ENCODE results near the gene SLC8A2. TPM values are rescaled to one million over a fixed set of nuclear protein-coding genes. Genes with fewer than 3 reads are reported as not detected.
A peak's percentile ranks its signal among the peaks of the same experiment; 100 is the strongest.
"Not testable (repeated sequence)": the region's sequence is repeated elsewhere in the genome, so short reads cannot be mapped to it uniquely, and the experiment has no call there.

Gene SLC8A2
- total and polyA plus RNA-seq, 3 experiments from 2014 or later = not detected

GRCh38 chr19:47390533-47391488 is 80.9 kb downstream of the SLC8A2 start:
- H3K9me3 Mint-ChIP-seq = no peaks in the 10 kb centered on the region
- peak overlapping the region in 1 of 8 donors; percentile 79 for H3K27ac Mint-ChIP-seq
- CTCF ChIA-PET = interaction anchor here (0.6 to 8.2 kb wide), 23 partner anchors 9 to 350 kb away, joined by 3 to 89 read pairs (median 4); partner anchors contain the start of gene DHX34
- DNase-seq = no peak
- Histone ChIP-seq H3K4me1 (ENCODE audit: insufficient read depth, low read length) (no peaks in the 10 kb centered on the region), H3K27me3 (ENCODE audit: insufficient read depth, low read length, poor library complexity, severe bottlenecking) (no peaks in the 10 kb centered on the region), H3K36me3 (ENCODE audit: insufficient read depth, low read length) (no peaks in the 10 kb centered on the region), H3K4me3 (ENCODE audit: low read length) (no peak overlapping the region), H3K9me3 (ENCODE audit: low read length) (no peaks in the 10 kb centered on the region), H3K27ac (ENCODE audit: low read depth, low read length) (no peak overlapping the region)
- H3K4me1 Mint-ChIP-seq = peaks cover 4 to 6% (median 5%) of the 10 kb centered on the region in 3 donors
- H3K27me3 Mint-ChIP-seq = peaks cover 1 to 15% of the 10 kb centered on the region in 2 donors
- H3K4me3 Mint-ChIP-seq = no peak overlapping the region
- no peaks in the 10 kb centered on the region for H3K36me3 Mint-ChIP-seq
- POLR2A ChIA-PET = interaction anchor here (0.6 to 1.6 kb wide), 3 partner anchors 42 to 233 kb away, joined by 3 to 4 read pairs (median 3); partner anchors contain the start of gene DHX34

GRCh38 chr19:47389150-47389556 is 82.5 kb downstream of the SLC8A2 start:
- no peak overlapping the region for H3K4me3 Mint-ChIP-seq
- Histone ChIP-seq H3K9me3 (ENCODE audit: low read length) (no peaks in the 10 kb centered on the region), H3K27me3 (ENCODE audit: insufficient read depth, low read length, poor library complexity, severe bottlenecking) (no peaks in the 10 kb centered on the region), H3K36me3 (ENCODE audit: insufficient read depth, low read length) (no peaks in the 10 kb centered on the region), H3K4me3 (ENCODE audit: low read length) (no peak overlapping the region), H3K4me1 (ENCODE audit: insufficient read depth, low read length) (no peaks in the 10 kb centered on the region), H3K27ac (ENCODE audit: low read depth, low read length) (no peak overlapping the region)
- H3K9me3 Mint-ChIP-seq = no peaks in the 10 kb centered on the region
- H3K27me3 Mint-ChIP-seq = peaks cover 1 to 11% of the 10 kb centered on the region in 2 donors
- CTCF ChIA-PET = interaction anchor here (1.1 to 8.2 kb wide), 3 partner anchors 40 to 93 kb away, joined by 3 to 89 read pairs (median 3); partner anchors contain the start of gene DHX34
- H3K36me3 Mint-ChIP-seq = no peaks in the 10 kb centered on the region
- DNase-seq = no peak
- H3K27ac Mint-ChIP-seq = no peak overlapping the region
- peaks cover 4 to 6% (median 5%) of the 10 kb centered on the region in 3 donors for H3K4me1 Mint-ChIP-seq
- POLR2A ChIA-PET = no interaction called here

- H3K4me1 Mint-ChIP-seq; H3K36me3 Mint-ChIP-seq; H3K27ac Mint-ChIP-seq; H3K9me3 ChIP-seq (ENCODE audit: low read length); H3K4me1 ChIP-seq (ENCODE audit: insufficient read depth, low read length); DNase-seq; H3K36me3 ChIP-seq (ENCODE audit: insufficient read depth, low read length); H3K4me3 ChIP-seq (ENCODE audit: low read length); H3K27ac ChIP-seq (ENCODE audit: low read depth, low read length); H3K4me3 Mint-ChIP-seq; POLR2A ChIA-PET; H3K9me3 Mint-ChIP-seq; H3K27me3 ChIP-seq (ENCODE audit: insufficient read depth, low read length, poor library complexity, severe bottlenecking): not testable (repeated sequence)
- CTCF ChIA-PET = interaction anchor here (1.1 to 8.2 kb wide), 3 partner anchors 39 to 93 kb away, joined by 3 to 89 read pairs (median 3); partner anchors contain the start of gene DHX34
- peaks cover 1 to 11% of the 10 kb centered on the region in 2 donors for H3K27me3 Mint-ChIP-seq
These were observed 83.0 kb downstream of the SLC8A2 start for GRCh38 chr19:47388721-47389120.

- Mint-ChIP-seq H3K4me1 (peaks cover 10 to 13% (median 13%) of the 10 kb centered on the region in 3 donors), H3K27ac (peak overlapping the region in 1 of 8 donors; percentile 22)
- H3K27me3 ChIP-seq (ENCODE audit: insufficient read depth, low read length, poor library complexity, severe bottlenecking); POLR2A ChIA-PET; H3K36me3 Mint-ChIP-seq; H3K4me3 Mint-ChIP-seq; DNase-seq; H3K27me3 Mint-ChIP-seq; H3K36me3 ChIP-seq (ENCODE audit: insufficient read depth, low read length); H3K27ac ChIP-seq (ENCODE audit: low read depth, low read length); H3K9me3 ChIP-seq (ENCODE audit: low read length); H3K4me1 ChIP-seq (ENCODE audit: insufficient read depth, low read length); H3K9me3 Mint-ChIP-seq; H3K4me3 ChIP-seq (ENCODE audit: low read length): not testable (repeated sequence)
- CTCF ChIA-PET = interaction anchor here (8.2 kb wide), 1 partner anchor 92 kb away, joined by 89 read pairs; no protein-coding TSS in a partner anchor
These were observed 84.1 kb downstream of the SLC8A2 start for GRCh38 chr19:47387623-47388022.

GRCh38 chr19:47386582-47386981 is 85.1 kb downstream of the SLC8A2 start:
- H3K9me3 Mint-ChIP-seq; H3K4me3 Mint-ChIP-seq; H3K36me3 ChIP-seq (ENCODE audit: insufficient read depth, low read length); H3K36me3 Mint-ChIP-seq; H3K27ac ChIP-seq (ENCODE audit: low read depth, low read length); H3K4me3 ChIP-seq (ENCODE audit: low read length); DNase-seq; H3K4me1 ChIP-seq (ENCODE audit: insufficient read depth, low read length); H3K27ac Mint-ChIP-seq; H3K9me3 ChIP-seq (ENCODE audit: low read length); H3K27me3 Mint-ChIP-seq; H3K27me3 ChIP-seq (ENCODE audit: insufficient read depth, low read length, poor library complexity, severe bottlenecking): not testable (repeated sequence)
- H3K4me1 Mint-ChIP-seq = peaks cover 19 to 21% (median 21%) of the 10 kb centered on the region in 3 donors
- POLR2A ChIA-PET = interaction anchor here (0.6 to 0.7 kb wide), 3 partner anchors 142 to 653 kb away, joined by 3 to 12 read pairs (median 3); no protein-coding TSS in a partner anchor
- CTCF ChIA-PET = interaction anchor here (0.9 to 8.2 kb wide), 3 partner anchors 38 to 91 kb away, joined by 3 to 89 read pairs (median 3); partner anchors contain the start of gene DHX34

- CTCF ChIA-PET = not testable (repeated sequence)
These were observed 87.2 kb downstream of the SLC8A2 start for GRCh38 chr19:47384533-47384932.

GRCh38 chr19:47383890-47384289 is 87.8 kb downstream of the SLC8A2 start:
- H3K9me3 ChIP-seq (ENCODE audit: low read length); H3K9me3 Mint-ChIP-seq; CTCF ChIA-PET; DNase-seq; H3K4me3 ChIP-seq (ENCODE audit: low read length); H3K27me3 Mint-ChIP-seq; H3K27ac ChIP-seq (ENCODE audit: low read depth, low read length); H3K27me3 ChIP-seq (ENCODE audit: insufficient read depth, low read length, poor library complexity, severe bottlenecking): not testable (repeated sequence)
- H3K4me1 Mint-ChIP-seq = peaks cover 21 to 32% (median 23%) of the 10 kb centered on the region in 3 donors
- H3K27ac Mint-ChIP-seq = peak overlapping the region in 1 of 8 donors; percentile 38
- H3K4me3 Mint-ChIP-seq = peak overlapping the region in 1 of 7 donors; percentile 65
- Histone ChIP-seq H3K36me3 (ENCODE audit: insufficient read depth, low read length) (peaks cover 15% of the 10 kb centered on the region), H3K4me1 (ENCODE audit: insufficient read depth, low read length) (peaks cover 17% of the 10 kb centered on the region)
- POLR2A ChIA-PET = interaction anchor here (0.7 kb wide), 1 partner anchor 98 kb away, joined by 5 read pairs; no protein-coding TSS in a partner anchor
- peaks cover 3 to 31% (median 10%) of the 10 kb centered on the region in 3 donors for H3K36me3 Mint-ChIP-seq

More at GRCh38 chr19:47384533-47384932, 87.2 kb downstream of the SLC8A2 start:
- DNase-seq; H3K9me3 ChIP-seq (ENCODE audit: low read length); H3K9me3 Mint-ChIP-seq; H3K27me3 ChIP-seq (ENCODE audit: insufficient read depth, low read length, poor library complexity, severe bottlenecking); H3K4me3 Mint-ChIP-seq; H3K27me3 Mint-ChIP-seq; H3K27ac Mint-ChIP-seq; H3K4me3 ChIP-seq (ENCODE audit: low read length); H3K27ac ChIP-seq (ENCODE audit: low read depth, low read length); POLR2A ChIA-PET: not testable (repeated sequence)
- Histone ChIP-seq H3K4me1 (ENCODE audit: insufficient read depth, low read length) (peaks cover 17% of the 10 kb centered on the region), H3K36me3 (ENCODE audit: insufficient read depth, low read length) (peaks cover 15% of the 10 kb centered on the region)
- H3K4me1 Mint-ChIP-seq = peaks cover 21 to 32% (median 23%) of the 10 kb centered on the region in 3 donors
- H3K36me3 Mint-ChIP-seq = peaks cover 3 to 27% (median 10%) of the 10 kb centered on the region in 3 donors
